Skeletal muscle satellite cell (primary cell): ENCODE measurements around the gene PCCB.

Experiments
- H3K27me3 ChIP-seq: 2 replicates; pipeline ENCODE4 v1.7.0; 2013; ENCODE audit warnings: low read length; ENCODE audit not compliant: control insufficient read depth, insufficient read depth
- H3K36me3 ChIP-seq: 2 replicates; pipeline ENCODE4 v1.7.0; 2013; ENCODE audit warnings: mild to moderate bottlenecking, control low read depth, low read length; ENCODE audit not compliant: insufficient read depth
- H3K4me1 ChIP-seq: 2 replicates; pipeline ENCODE4 v1.7.0; 2013; ENCODE audit warnings: low read length; ENCODE audit not compliant: control insufficient read depth, insufficient read depth
- H3K4me2 ChIP-seq: 2 replicates; pipeline ENCODE4 v1.7.0; 2013; ENCODE audit warnings: mild to moderate bottlenecking, low read length
- H3K4me3 ChIP-seq: 2 replicates; pipeline ENCODE4 v1.7.0; 2013; ENCODE audit warnings: low read length
- H3K9ac ChIP-seq: 2 replicates; pipeline ENCODE4 v1.7.0; 2013; ENCODE audit warnings: mild to moderate bottlenecking, low read depth, low read length, moderate library complexity
- H3K9me3 ChIP-seq: replicated peaks from 2 replicates; pipeline ENCODE4 v1.7.0; 2013; ENCODE audit warnings: mild to moderate bottlenecking, control low read depth, low read length

Gene PCCB

DNA sequence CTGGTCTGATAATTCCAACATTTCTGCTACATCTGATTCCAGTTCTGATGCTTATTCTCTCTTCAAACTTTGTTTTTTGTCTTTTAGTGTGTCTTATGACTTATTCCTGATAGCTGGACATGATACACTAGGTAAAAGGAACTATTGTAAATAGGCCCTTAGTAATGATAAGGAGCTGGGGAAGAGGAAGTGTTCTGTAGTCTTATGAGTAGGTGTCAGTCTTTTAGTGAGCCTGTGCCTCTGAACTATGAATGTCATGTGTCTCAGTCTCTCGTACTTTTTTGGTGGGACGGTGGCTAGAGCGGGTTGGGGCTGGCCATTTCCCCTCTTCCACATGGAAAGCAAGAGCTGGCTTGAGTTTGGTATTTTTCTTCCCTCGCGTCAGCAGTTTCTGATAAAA, 41.2 kb downstream of the PCCB start:
- Histone ChIP-seq H3K4me2 (no peak overlapping the region), H3K9ac (no peak overlapping the region), H3K9me3 (no peaks in the 10 kb centered on the region), H3K4me3 (no peak overlapping the region), H3K36me3 (peaks cover 10% of the 10 kb centered on the region), H3K27me3 (no peaks in the 10 kb centered on the region), H3K4me1 (no peaks in the 10 kb centered on the region)

DNA sequence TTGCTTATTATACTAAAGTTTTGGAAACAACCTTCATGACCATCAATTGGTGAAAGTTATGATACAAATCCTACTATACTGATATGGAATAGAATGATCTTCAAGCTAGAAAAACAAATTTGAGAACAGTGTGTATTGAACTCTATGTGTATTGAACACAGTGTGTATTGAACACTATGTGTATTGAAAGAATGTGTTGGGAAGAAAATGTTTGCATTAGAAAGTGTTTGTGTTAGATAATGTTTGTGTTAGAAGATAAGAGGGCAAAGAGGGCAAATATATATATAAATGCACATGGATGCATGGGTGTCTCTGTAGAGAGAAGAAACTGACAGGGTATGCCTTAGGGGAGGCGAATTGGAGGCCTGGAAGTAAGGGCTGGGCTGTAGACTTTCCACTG, 42.4 kb downstream of the PCCB start:
- no peak overlapping the region for H3K9ac ChIP-seq
- H3K4me3 ChIP-seq, result no peak overlapping the region
- H3K27me3 ChIP-seq, result no peaks in the 10 kb centered on the region
- peaks cover 9% of the 10 kb centered on the region for H3K36me3 ChIP-seq
- no peaks in the 10 kb centered on the region for H3K4me1 ChIP-seq
- no peaks in the 10 kb centered on the region for H3K9me3 ChIP-seq
- no peak overlapping the region for H3K4me2 ChIP-seq

DNA sequence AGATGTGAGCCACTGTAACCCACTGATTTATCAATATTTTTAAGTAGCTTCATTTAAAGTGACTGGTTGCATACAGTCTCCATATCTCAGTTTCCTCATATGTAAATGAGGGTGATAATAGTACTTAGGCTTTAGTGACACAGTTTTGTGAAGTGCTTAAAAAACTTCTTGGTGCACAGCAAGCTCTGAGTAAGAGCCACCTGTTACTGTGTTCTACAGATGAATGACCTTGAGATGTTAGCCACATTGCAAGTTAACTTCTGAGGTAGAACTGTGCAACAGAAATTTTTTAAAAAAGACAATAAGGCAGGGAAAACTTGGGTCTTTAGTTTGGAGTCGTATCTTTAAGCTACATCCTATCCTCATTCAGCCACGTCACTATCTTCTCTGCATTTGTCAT, 43.1 kb downstream of the PCCB start:
- H3K27me3 ChIP-seq, result no peaks in the 10 kb centered on the region
- no peak overlapping the region for H3K4me2 ChIP-seq
- H3K4me1 ChIP-seq, result no peaks in the 10 kb centered on the region
- no peak overlapping the region for H3K9ac ChIP-seq
- no peak overlapping the region for H3K4me3 ChIP-seq
- no peaks in the 10 kb centered on the region for H3K9me3 ChIP-seq
- H3K36me3 ChIP-seq, result peaks cover 14% of the 10 kb centered on the region

DNA sequence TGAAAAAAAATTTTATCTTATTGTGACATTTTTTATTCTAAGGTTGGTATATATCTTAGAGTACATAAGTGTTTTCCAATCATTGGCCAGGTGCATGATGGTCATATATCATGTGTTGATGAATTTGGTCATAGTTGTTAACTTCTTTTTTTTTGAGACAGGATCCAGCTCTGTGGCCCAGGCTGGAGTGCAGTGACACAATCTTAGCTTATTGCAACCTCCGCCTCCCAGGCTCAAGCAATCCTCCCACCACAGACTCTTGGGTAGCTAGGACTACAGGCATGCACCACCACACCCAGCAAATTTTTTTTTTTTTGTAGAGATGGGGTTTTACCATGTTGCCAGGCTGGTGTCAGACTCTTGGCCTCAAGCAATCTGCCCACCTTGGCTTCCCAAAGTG, 44.0 kb downstream of the PCCB start:
- Histone ChIP-seq H3K36me3 (peaks cover 14% of the 10 kb centered on the region), H3K4me1 (no peaks in the 10 kb centered on the region), H3K4me3 (no peak overlapping the region), H3K4me2 (no peak overlapping the region), H3K9ac (no peak overlapping the region), H3K27me3 (no peaks in the 10 kb centered on the region), H3K9me3 (no peaks in the 10 kb centered on the region)

DNA sequence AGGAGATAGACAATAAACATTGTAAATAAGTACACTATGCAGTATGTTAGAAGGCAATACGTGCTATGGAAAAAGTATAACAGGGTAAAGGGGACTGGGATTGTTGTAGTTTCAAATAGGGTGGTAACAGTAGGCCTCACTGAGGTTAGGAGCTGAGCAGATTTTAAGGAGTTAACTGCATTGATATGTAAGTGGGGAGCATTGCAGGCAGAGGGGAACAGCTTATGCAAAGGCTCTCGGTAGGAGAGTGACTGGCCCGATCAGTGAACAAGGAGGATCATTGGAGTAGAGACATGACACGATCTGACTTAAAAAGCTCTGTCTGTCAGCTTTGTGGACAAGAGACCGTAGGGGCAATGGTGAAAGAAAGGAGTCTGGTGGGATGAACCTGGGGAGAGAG, 46.8 kb downstream of the PCCB start:
- no peaks in the 10 kb centered on the region for H3K9me3 ChIP-seq
- H3K4me3 ChIP-seq, result no peak overlapping the region
- no peaks in the 10 kb centered on the region for H3K4me1 ChIP-seq
- peaks cover 27% of the 10 kb centered on the region for H3K36me3 ChIP-seq
- no peak overlapping the region for H3K4me2 ChIP-seq
- H3K27me3 ChIP-seq, result no peaks in the 10 kb centered on the region
- H3K9ac ChIP-seq, result no peak overlapping the region

DNA sequence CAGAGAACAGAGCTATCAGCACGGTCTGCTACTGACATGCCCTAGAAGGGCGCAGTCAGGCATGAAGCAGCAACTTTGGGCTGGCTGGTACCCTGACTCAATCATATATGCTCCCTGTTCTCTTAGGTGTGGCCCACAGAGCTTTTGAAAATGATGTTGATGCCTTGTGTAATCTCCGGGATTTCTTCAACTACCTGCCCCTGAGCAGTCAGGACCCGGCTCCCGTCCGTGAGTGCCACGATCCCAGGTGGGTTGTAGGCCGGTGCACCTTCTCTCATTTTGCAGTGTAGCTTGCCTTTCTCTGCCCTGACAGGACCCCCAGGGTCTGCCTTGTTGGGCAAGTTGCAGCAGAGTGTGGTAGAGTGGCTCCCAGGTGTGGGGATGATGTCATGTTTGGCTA, 47.7 kb downstream of the PCCB start:
- Histone ChIP-seq H3K9me3 (no peaks in the 10 kb centered on the region), H3K4me3 (no peak overlapping the region)

DNA sequence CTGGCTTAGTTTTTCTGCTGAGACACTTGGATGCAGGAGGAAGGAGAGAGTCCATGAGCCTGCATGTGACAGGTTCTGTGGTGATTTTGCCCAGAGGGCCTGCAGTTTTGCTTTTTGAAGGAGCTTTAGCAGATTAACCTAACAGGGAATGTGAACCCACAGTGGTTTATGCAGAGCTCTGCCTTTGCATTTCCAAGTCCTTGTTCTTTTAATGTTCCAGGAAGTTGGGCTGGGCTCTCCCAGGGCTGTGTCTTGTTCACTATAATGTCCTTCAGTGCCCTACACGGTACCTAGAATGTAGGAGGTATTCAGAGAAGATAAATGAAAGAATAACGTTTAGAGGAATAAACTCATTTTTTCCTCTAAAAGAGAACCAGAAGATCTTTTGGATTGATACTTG, 50.3 kb downstream of the PCCB start:
- H3K9me3 ChIP-seq, result no peaks in the 10 kb centered on the region
- H3K4me2 ChIP-seq, result no peak overlapping the region
- H3K27me3 ChIP-seq, result no peaks in the 10 kb centered on the region
- H3K4me3 ChIP-seq, result no peak overlapping the region
- no peaks in the 10 kb centered on the region for H3K4me1 ChIP-seq
- H3K36me3 ChIP-seq, result peaks cover 18% of the 10 kb centered on the region
- no peak overlapping the region for H3K9ac ChIP-seq

More for the DNA sequence above, 47.7 kb downstream of the PCCB start:
- Histone ChIP-seq H3K4me2 (no peak overlapping the region), H3K9ac (no peak overlapping the region), H3K27me3 (no peaks in the 10 kb centered on the region), H3K36me3 (peaks cover 27% of the 10 kb centered on the region), H3K4me1 (no peaks in the 10 kb centered on the region)

DNA sequence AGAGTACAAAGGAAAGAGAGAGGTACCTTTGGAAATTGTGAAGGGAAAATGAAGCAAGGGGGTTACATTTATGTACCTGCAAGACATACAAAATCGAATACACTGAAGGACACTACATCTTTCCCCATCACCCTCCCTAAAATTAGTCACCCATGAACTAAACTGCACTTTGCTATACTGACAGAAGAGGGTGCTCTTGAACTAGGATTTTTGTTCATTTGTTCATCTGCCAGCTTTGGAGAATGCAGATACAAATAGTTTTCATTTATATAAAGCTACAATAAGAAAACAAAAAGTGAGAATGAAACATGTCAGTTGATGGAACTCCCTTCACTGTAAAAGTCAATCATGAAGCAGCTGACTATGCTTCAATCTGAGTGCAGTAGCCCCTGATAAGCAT, 55.7 kb downstream of the PCCB start:
- H3K9ac ChIP-seq, result no peak overlapping the region
- no peak overlapping the region for H3K4me2 ChIP-seq
- peaks cover 4% of the 10 kb centered on the region for H3K36me3 ChIP-seq
- no peaks in the 10 kb centered on the region for H3K27me3 ChIP-seq
- H3K4me1 ChIP-seq, result no peaks in the 10 kb centered on the region
- no peaks in the 10 kb centered on the region for H3K9me3 ChIP-seq
- no peak overlapping the region for H3K4me3 ChIP-seq

DNA sequence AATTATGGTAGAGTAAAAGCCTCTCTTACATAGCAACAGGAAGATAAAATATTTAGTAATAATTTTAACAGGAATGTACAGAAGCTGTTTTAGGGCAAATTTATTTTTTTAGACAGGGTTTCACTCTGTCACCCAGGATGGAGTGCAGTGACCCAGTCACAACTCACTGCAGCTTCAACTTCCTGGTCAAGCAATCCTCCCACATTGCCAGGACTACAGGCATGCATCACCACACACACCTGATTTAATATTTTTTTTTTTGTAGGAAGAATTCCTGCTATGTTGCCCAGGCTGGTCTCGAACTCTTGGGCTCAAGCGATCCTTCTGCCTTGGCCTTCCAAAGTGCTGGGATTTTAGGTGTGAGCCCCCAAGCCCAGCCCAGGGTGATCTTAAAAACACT, 61.1 kb downstream of the PCCB start:
- Histone ChIP-seq H3K4me1 (no peaks in the 10 kb centered on the region), H3K27me3 (no peaks in the 10 kb centered on the region), H3K4me3 (no peak overlapping the region), H3K4me2 (no peak overlapping the region), H3K9ac (no peak overlapping the region), H3K9me3 (no peaks in the 10 kb centered on the region), H3K36me3 (no peaks in the 10 kb centered on the region)

DNA sequence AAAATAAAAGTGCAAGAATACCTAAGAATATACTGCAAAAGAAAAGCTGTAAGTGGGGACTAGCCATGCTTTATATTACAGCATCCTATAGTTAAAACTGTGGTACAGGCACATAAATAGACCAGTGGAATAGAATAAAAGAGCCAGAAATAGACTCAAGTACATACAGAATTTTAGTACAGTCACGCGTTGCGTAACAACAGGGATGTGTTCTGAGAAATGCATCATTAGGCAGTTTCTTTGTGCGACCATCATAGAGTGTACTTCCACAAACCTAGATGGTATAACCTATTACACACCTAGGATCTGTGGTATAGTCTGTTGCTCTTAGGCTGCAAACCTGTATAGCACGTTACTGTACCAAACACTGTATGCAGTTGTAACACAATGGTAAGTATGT, 61.8 kb downstream of the PCCB start:
- Histone ChIP-seq H3K4me3 (no peak overlapping the region), H3K36me3 (no peaks in the 10 kb centered on the region)

DNA sequence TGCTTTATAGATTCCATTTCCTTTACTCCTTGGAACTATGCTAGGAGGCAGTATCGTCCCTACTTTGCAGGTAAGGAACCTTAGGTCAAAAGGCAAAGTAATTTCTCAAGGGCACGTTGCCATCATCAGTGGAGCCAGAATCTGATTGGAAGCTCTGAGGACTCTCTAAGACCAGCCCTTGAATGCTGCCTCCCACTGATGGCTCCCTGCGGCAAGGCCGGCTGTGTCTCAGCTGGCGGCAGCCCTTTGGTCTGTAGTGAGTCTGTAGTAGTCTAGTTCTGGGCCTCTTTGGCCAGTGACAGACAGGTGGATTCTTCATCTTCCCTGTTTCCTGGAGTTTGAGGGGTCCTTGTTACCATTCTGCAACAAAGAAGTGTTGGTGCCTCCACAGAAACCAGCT, 76.2 kb downstream of the PCCB start:
- no peaks in the 10 kb centered on the region for H3K27me3 ChIP-seq
- H3K4me2 ChIP-seq, result no peak overlapping the region
- H3K36me3 ChIP-seq, result peaks cover 17% of the 10 kb centered on the region
- no peak overlapping the region for H3K9ac ChIP-seq
- H3K4me1 ChIP-seq, result no peaks in the 10 kb centered on the region
- no peaks in the 10 kb centered on the region for H3K9me3 ChIP-seq
- no peak overlapping the region for H3K4me3 ChIP-seq

More for the DNA sequence above, 61.8 kb downstream of the PCCB start:
- no peak overlapping the region for H3K4me2 ChIP-seq
- H3K4me1 ChIP-seq, result no peaks in the 10 kb centered on the region
- H3K9me3 ChIP-seq, result no peaks in the 10 kb centered on the region
- H3K9ac ChIP-seq, result no peak overlapping the region
- no peaks in the 10 kb centered on the region for H3K27me3 ChIP-seq

DNA sequence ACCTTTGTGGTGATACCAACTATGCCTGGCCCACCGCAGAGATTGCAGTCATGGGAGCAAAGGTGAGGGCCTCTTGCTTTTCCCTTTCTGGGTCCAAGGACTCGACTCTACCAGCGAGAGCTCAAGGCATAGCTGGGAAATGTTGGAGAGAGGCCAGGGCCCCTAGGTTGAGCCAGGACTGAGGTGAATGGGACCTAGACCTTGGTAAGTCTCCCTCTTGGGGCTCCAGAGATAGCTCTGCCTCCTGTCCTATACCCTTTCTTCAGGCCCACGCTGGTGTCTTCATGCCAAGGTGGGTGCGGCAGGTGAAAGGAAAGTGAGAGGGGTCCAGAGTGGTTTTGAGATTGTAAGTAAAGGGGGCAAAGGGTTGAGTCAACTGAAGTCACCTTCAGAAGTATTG, 77.5 kb downstream of the PCCB start:
- H3K9ac ChIP-seq, result no peak overlapping the region
- H3K27me3 ChIP-seq, result no peaks in the 10 kb centered on the region
- peaks cover 17% of the 10 kb centered on the region for H3K36me3 ChIP-seq
- peaks cover 3% of the 10 kb centered on the region for H3K4me1 ChIP-seq
- no peak overlapping the region for H3K4me2 ChIP-seq
- no peak overlapping the region for H3K4me3 ChIP-seq
- H3K9me3 ChIP-seq, result no peaks in the 10 kb centered on the region
